NCI-H128 (cell line): ENCODE measurements around the gene PFKP.
A peak's percentile ranks its signal among the peaks of the same experiment; 100 is the strongest.

Experiments
- DNase-seq: peaks from one replicate; lab custom pipeline; 2025; ENCODE audit not compliant: unreplicated experiment; lab: John Stamatoyannopoulos, UW

PFKP gene

DNA sequence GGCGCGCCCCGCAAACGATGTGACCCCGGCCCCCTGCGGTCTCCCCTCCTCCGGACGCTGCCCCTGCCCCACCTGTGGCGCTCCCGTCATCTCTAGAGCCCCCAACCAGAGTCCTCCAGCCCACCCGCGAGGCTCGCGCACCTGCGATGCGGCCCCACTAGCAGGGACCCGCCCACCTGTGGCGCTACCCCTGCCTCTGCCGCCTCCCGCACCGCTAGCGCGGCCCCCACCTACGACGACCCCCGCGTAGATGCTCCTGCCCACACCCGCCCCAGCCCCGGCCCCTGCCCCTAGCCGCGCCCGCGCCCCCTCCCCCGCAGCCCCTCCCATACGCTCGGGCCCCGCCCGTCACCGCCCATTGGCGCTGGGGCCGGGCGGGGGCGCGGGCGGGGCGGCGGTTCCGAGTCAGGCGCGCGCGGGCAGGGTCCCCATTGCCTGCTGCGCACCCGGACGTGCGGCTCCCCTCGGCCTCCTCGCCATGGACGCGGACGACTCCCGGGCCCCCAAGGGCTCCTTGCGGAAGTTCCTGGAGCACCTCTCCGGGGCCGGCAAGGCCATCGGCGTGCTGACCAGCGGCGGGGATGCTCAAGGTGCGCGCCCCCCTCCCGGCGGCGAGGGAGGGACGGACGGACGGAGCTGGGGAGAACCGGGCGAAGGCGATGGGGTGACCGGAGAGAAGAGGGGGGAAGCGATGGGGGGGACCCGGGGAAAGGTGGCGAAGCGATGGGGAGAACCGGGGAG lies at the start of gene PFKP:
Gene PFKP (plus strand): TSS at position 431 of the 741 bp plus-strand sequence. CDS start 48 bp downstream, at position 479.
- no peak for DNase-seq

DNA sequence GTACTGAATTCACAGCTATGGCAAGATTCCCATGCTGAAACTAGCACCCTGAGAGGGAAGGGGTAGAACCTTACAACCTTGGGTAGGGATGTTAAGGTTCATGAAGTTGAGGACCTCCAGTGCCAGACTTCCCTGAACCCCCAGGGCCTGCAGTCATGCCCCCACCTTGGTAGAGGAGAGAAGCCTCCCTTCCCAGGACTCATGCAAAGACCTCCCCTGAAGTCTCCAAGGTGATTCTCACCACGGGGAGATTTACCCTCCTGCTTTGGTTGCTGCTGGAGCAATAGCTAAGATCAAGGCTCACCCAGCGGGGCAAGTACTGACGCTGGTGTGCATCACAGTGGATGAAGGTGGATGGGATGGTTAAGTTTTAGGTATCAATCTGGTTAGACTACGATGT lies 49.1 kb upstream of the PFKP start:
- DNase-seq: no peak

DNA sequence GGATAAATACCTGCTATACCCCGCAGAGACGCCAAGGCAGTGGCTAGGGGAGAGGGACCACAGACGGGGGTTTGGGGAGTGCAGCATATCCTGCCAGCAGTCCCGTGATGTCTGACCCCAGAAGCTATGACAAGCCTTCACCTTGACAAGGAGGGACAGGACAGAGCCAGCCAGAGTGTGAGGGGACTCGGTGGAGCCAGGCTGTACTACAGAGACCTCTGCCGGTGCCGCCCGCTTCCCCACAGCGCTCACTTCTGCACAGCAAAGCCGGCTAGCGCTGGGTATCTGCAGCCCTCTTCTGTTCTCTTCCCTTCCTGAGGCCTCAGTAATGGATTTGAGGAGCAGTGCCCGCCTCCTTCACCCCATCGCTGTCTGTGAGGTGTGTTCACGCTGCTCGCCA lies 47.0 kb upstream of the PFKP start:
- no peak for DNase-seq

DNA sequence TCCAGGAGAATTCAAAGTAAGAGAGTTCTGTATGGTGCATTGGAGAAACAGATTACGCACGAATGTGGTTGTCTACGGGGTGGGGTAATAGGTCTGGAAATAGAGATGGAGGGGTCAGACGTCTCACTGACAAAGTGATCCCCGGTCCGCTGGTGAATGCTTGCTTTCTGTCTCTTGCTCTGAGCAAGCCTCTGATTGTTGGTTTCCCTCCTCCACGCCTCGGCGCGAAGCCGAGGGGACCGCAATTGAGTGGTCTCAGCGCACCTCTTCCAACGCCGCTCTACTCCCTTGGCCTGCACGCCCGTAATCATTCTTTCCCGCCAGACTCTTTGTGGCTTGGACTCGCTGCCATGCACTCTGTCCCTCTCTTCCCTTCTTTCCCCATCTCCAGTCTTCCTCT lies 46.5 kb upstream of the PFKP start:
- DNase-seq: no peak

DNA sequence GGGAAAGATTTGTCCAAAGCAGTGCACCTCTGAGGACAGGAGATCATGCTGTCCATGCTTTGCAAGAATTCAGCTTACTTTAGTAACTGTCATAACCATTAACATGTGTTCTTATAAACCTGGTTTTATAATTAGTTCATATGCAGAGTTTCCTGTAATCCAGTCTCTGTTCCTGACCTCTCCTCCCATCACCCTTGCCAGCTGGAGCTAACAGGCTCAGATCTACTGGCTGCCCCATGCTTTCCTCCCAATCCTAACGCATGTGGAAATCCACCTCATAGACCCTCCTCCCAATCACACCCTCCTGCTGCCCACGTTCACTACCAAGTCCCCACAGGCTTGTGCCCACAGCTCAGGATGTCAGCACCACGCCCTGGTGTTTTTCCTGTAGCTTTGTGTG lies 45.3 kb upstream of the PFKP start:
- DNase-seq: no peak

DNA sequence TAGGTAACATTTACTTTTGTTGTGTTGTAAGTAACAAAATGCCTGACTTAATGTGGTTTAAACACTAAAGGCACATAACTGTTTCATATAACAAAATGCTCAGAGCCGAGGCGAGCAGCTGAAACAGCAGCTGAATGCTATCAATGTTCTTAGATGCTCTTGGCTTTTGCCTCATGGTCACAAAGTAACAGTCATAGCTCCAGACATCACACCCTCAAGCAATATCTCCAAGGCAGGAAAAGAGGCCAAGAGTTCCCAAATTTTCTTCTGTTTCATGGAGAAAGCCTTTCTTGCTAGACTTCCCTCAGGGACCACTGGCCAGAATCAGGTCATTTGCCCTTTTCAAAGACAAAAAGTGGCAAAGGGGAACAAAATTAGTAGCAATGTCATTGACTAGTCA lies 43.5 kb upstream of the PFKP start:
- DNase-seq: no peak

DNA sequence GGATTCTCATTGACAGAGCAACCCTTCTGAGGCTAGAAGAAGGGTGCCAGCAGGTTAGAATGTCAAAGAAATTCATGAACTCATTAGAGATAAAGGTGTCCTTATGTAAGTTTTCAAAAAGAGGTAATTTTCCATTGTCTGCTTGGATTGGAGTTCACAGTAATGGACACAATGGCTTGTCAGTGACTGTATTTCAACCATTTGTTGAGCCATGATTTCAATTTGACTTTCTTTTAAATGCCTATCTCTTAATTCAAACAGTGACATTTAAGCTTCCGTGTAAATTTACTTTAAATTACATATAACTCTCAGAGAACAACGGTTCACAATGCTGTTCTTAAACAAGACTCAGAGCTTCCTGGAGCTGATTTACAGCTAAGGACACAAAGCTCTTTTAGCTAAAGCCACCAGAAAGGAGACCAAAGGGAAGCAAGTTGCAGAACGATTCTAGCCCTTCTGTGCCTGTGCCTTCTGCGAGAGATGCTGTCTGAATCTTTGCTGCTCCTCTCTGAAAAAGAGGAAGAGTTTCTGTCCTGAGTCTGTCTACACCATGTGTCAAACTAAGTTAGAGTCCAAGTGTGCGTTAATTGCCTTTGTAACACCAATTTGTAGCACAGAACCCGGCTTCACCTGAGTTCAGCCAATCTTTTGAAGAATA lies 42.2 kb upstream of the PFKP start:
- no peak for DNase-seq

DNA sequence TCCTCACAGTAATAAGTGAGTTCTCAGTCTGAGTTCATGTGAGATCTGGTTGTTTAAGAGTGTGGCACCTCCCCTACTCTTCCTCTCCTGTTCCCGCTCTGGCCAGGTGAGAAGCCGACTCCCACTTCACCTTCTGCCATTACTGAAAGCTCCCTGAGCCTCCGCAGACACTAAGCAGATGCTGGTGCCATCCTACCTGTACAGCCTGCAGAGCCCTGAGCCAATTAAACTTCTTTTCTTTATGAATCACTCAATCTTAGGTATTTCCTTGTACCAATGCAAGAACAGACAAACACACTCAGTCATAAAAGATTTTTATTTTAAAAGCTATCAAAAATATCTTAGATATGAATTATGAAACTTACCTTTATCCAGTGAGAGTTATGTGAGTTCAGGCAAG lies 39.5 kb upstream of the PFKP start:
- DNase-seq: no peak

DNA sequence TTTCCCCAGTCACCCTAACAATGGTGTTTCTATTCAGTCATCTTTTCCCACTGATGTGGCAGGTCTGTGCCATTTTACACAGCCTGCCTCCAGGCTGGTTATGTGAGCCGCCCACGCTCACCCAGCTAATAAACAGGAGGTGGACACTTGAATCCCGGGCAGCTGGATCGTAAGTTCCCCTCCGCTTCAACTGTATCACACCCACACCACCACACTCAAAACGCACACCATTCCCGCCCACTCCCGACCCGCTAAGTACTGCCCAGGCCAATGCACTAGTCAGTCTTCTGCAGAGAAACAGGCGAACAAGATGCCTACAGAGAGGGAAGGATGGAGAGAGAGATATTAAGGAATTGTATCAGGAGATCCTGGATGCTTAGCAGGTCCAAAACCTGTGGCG lies 38.9 kb upstream of the PFKP start:
- DNase-seq: no peak

DNA sequence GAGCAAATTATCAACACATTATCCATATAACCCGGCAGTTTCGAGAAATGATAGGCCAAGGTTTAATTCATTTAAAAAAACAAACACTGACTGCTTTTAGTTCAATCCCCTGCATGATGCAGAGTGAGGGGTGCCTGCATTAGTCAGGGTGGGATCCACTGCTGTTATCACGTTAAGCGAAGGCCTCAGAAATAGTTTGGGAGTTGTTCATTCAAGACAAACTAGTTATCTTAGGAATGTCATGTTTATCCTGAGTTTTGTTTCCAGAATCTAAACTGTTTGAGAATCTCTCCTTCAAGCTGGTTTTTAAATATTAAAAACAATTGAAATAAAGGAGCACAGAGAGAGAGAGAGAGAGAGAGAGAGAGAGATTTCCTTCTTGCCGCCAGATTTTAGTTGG lies 36.6 kb upstream of the PFKP start:
- no peak for DNase-seq

DNA sequence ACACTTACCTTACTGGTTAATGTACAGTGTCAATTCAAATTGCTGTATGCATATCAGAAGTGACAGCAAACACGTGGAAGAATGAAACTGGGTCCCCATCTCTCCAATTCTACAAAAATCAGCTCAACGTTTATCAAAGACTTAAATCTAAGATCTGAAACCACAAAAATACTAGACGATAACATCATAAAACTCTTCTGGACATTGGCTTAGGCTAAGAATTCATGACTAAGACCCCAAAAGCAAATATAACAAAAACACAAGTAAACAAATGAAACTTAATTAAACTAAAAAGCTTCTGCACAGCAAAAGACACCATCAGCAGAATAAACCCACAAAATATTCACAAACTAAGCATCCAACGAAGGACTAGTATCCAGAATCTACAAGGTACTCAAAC lies 35.9 kb upstream of the PFKP start:
- no peak for DNase-seq

DNA sequence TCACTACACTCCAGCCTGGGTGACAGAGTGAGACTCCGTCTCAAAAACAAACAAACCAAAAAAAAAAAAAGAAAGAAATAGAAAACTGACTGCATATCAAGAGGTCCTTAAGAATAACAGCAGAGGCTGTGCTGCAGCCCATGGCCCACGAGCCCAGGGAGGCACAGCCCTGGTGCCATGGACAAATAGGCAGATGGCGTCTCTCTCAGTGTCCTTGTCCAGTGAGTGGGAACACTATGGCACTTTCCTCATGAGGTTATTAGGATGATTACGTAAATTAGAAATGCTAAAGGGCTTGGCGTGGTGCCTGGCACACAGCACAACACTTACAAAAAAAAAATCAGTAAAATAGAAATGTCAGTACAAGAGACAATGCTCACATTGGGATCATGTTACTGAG lies 33.4 kb upstream of the PFKP start:
- no peak for DNase-seq

DNA sequence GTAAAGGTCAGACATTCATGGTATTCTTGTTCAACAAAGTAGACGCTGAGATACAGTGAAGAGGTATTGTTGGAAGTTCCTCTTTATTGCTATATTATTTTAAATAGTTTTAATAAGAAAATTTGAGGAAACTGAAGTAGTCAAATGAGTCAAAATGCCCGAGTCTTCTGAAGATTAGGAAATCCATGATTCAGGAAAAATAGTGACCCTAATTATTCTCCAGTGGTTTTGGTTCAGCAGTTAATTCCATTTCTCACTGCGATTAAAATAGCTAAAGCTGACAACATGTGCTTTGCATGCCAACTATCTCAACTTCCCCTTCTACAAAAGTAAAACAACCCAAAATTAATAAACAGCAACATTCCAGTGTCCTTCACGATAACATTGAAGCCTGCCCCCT lies 32.7 kb upstream of the PFKP start:
- DNase-seq: no peak

DNA sequence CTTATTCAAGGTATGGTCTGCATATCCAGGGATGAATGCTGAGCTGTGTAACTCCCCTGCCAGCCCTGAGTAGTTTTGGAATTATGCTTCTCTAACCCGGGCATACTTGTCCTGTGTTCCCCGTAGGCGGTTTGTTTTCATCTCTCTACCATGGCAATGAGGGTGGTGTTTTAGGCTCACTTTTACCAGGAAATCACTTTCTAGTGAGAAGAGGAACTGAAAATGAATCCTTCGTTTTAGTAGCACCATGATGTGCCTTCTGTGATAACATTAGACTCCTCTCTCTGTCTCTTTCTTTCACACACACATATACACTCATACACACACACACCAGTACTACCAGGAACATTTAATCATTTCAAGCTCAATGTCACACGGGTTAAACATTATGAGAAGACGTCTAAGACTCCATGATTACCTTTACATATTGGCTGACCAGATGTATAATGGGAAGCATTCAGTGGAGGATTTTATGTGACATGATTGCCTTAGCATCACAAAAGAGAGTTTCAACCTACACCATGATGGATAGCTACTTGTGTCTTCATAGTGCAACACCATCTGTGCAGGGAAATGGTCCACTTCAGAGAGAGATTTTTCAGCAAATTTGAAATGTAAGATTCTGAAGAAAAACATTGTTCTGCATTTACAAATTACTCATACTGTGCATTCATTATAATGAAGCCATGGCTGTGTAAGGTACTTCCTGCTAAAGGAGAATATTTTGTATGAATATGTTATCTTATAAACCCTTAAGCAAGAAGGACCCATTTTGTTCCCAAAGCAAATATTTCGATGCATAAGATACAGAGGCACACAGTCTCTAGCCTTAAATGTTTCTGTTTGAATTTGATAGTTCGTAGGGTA lies 31.0 kb upstream of the PFKP start:
- no peak for DNase-seq

DNA sequence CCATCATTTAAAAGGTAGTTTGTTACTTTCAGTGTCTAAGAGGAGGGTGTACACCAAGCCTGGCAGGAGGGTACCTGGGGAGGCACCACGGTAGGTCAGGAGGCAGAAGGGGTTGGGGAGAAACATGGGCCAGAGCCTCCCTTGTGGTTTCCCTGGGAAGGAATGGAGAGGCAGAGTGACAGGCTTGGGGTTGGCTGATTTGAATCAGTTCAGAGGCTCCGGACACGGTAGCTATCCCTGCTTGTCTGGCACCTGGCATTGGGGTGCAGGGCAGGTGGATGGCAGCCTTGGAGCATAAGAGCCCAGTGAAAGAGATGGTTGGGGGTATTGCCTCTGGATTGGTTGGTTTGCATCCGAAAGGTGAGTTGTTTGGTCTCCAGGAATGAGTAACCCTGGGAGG lies 30.2 kb upstream of the PFKP start:
- no peak for DNase-seq

DNA sequence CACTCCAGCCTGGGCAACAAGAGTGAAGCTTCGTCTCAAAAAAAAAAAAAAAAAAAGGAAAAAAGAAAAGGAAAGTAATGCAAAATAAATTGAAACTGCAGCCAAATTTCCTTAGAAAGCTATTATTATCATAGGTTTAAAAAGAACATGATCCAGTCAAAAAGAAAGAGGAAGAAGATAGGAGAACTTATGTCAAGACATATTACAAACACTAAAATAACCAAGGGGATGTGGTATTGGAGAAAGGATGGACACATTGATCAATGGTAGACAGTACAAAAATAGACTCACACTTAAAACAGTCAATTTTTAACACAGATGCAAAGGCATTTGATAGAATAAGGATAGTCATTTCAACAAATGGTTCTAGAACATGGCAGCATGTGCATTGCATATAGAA lies 27.3 kb upstream of the PFKP start:
- DNase-seq: no peak

DNA sequence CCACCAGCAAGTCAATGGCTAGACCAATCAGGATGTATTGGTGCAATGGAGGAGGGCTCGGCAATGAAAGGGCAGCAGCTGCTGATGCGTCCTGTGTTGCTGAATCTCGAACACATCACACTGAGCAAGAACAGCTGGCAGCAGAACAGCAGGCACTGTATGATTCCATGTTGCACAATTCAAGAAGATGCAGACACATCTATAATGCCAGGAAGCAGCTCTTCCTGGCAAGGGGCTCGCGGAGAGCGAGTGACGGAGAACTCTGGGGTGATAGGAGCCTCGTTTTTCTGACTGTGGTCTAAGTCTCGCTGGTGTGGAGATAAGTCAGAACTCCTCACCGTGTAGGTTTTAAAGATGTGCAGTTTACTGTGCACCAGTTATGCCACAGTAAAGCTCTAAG lies 24.8 kb upstream of the PFKP start:
- DNase-seq: no peak

DNA sequence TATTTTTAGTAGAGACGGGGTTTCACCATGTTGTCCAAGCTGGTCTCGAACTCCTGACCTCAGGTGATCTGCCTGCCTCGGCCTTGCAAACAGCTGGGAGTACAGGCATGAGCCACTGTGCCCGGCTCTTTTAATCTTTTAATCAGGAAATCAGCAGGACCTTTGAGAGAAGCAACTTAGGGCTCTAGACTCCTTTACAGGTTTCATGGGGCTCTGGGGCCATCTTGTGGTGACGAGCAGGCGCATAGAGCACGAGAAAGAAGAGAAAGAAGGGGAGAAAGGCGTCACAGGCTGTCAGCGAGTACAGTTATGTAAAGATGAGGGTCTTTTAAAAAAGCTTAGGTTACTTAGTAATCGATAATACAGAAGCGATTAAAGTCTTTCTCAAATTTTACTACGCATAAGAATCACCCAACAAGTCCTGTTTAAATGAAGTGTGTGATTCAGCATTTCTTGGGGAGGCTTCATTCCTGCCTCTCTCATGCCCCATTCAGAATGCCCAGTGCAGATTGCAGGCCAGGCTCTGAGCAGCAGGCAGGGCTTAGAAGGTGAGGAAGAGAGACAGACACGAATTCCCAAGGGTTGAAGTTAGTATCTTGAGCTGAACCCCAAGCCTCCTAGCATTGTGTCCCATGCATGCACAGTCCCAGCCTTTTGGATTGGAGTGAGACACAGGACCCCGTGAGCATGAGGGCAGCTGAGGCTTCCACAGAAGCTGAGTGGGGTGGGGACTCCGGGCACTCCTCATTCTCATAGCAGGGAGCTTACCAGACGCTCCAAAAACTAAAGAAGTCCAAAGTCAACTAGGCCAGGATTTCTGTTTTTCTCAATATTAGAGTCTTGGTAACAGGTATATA lies 23.6 kb upstream of the PFKP start:
- DNase-seq: peak; percentile 20

DNA sequence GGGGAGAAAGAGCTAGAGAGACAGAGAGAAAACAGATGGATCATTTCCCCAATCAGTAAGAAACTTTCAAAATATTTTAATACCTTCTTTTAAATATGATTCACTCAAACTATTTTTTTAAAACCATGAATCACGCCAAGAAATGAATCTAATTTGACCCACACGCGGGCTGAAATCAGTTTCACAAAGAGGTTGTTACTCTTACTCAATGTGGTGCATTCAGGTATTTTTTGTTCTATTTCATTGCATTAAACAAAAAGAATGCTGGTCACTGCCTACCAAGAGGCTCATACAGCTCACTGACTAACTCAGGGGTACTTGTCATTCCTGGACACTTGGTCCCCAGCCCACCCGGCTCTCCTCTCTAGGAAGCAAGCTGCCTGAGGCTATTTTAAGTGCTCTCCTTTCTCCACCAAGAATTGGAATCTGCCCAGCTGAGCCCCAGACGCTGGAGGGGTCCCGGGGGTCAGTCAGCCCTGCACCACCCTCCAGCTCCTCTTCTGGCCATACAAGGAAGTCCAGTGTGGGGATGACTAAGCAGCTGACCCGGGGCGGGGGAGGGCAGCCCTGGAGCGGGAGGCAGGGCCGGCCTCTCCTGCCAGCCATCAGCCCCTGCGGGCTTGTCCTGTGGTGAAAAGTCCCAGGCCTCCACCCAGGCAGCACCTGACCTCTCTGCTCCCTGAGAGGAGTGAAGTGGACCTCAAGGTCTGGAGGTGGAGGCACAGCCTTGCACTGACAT lies 21.7 kb upstream of the PFKP start:
- no peak for DNase-seq

DNA sequence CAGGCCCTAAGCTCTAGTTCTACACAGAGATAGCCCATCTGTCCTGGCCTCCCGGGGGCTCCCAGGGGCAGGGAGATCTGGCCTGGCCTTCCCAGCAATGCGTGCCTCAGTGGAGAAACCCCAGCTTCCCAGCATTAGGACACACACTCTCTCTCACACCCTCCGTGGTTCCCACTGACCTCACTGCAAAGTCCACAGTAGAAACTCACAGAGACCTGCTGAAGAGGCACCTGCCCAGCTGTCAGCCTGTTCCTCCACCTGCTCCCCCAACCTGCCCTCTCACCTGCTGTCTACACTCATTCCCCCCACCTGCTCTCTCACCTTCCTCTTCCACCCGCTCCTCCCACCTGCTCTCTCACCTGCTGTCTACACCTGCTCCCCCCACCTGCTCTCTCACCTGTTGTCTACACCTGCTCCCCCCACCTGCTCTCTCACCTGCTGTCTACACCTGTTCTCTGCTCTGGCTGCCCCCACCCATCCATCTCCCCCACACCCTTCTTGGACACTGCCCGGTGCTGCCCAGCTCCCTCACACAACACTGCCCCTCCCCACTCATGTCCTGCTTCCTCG lies 21.1 kb upstream of the PFKP start:
- DNase-seq: no peak
